Measurements from ENCODE around the gene RAB32. TPM values are rescaled to one million over a fixed set of nuclear protein-coding genes. Genes with fewer than 3 reads are reported as not detected.

The RAB32 gene
- total RNA-seq = 59.9 and 70.1 TPM in 2 replicates

GRCh38 chr6:146543211-146543939, at the start of gene RAB32:
RAB32 (plus strand) TSS chr6:146543833; CDS start chr6:146543872, 39 bp downstream.

GRCh38 chr6:146598772-146599405, 55.3 kb downstream of the RAB32 start, which contains the start of gene ADGB:
ADGB (plus strand) TSS chr6:146598972; CDS start chr6:146599041, 69 bp downstream.

Other genes with a start within 250 kb of the RAB32 start
- gene ADGB, start 55.1 kb downstream of the RAB32 start, total RNA-seq = not detected in 2 replicates